GM12878 (cell line): ENCODE results near the gene PAM. TPM values are rescaled to one million over a fixed set of nuclear protein-coding genes. Genes with fewer than 3 reads are reported as not detected.

Source experiments
- ATAC-seq: fragments of 200-7000 bp; cut with Tn5 transposase; 3 replicates; pipeline ENCODE4 v1.9.1; 2020; ENCODE audit warnings: mild to moderate bottlenecking, moderate library complexity
- BruUV-seq: library from RNA; stranded (reverse); fragments of 400-500 nt; replicated peaks from 2 replicates; lab custom pipeline; 2021; lab: Mats Ljungman, UMichigan
- CTCF ChIA-PET: fragments of 300-600 bp; sonication (Branson Sonifier 250); formaldehyde crosslinking; extraction: SDS; loops from one replicate; lab custom pipeline; 2021; ENCODE audit warnings: inconsistent platforms; lab: Yijun Ruan, JAX
- POLR2A ChIA-PET: fragments of 350-600 bp; formaldehyde crosslinking; extraction: SDS; loops from one replicate; lab custom pipeline; 2021; ENCODE audit warnings: inconsistent platforms; lab: Charles Lee
- RAD21 ChIA-PET: fragments of 300-600 bp; sonication (Branson Sonifier 250); formaldehyde crosslinking; loops from one replicate; lab custom pipeline; 2023; ENCODE audit warnings: antibody characterized with exemption; ENCODE audit not compliant: unreplicated experiment; lab: Charles Lee
- SMC1A ChIA-PET: fragments of 300-600 bp; sonication (Branson Sonifier 250); formaldehyde crosslinking; loops from one replicate; lab custom pipeline; 2023; ENCODE audit not compliant: unreplicated experiment, uncharacterized antibody; lab: Charles Lee
- DNase-seq: peaks from one replicate; pipeline ENCODE4 v3.0.0-alpha.2; 2011; ENCODE audit warnings: low read depth, low spot score
- FAIRE-seq: peaks from 3 replicates; lab custom pipeline; 2011; peaks lifted over from hg19 to GRCh38; lab: Jason Lieb, UNC
- H2AFZ ChIP-seq: 2 replicates; pipeline ENCODE4 v1.6.0; 2011; ENCODE audit warnings: low read depth, low read length, control low read depth; ENCODE audit not compliant: control insufficient read depth
- H3K27ac ChIP-seq: 2 replicates; pipeline ENCODE4 v1.5.1; 2011; ENCODE audit warnings: control low read depth; ENCODE audit not compliant: control insufficient read depth, insufficient read depth
- H3K27me3 ChIP-seq, 2 experiments: replicated peaks in 1 of 2; 2 replicates each; pipeline versions ENCODE4 v1.6.0 to v1.6.1; 2011; ENCODE audit warnings: low read length in 1 of 2; ENCODE audit not compliant: control insufficient read depth in 2 of 2, insufficient read depth in 2 of 2
- H3K36me3 ChIP-seq, 2 experiments: 2 replicates each; pipeline ENCODE4 v1.5.1; 2011; ENCODE audit warnings: low read length in 1 of 2; ENCODE audit not compliant: control insufficient read depth in 2 of 2, insufficient read depth in 2 of 2
- H3K4me1 ChIP-seq: 2 replicates; pipeline ENCODE4 v1.6.1; 2011; ENCODE audit warnings: mild to moderate bottlenecking, low read length, moderate library complexity, mixed read lengths; ENCODE audit not compliant: control insufficient read depth, insufficient read depth
- H3K4me2 ChIP-seq: 2 replicates; pipeline ENCODE4 v1.6.0; 2011; ENCODE audit warnings: control low read depth; ENCODE audit not compliant: control insufficient read depth, insufficient read depth
- H3K4me3 ChIP-seq: fragments of 200-600 bp; sonication (generic); 2 replicates; pipeline ENCODE4 v1.5.1; 2016
- H3K79me2 ChIP-seq: 2 replicates; pipeline ENCODE4 v1.6.0; 2011; ENCODE audit warnings: low read length; ENCODE audit not compliant: control insufficient read depth, insufficient read depth
- H3K9ac ChIP-seq: 2 replicates; pipeline ENCODE4 v1.8.0; 2011; ENCODE audit warnings: low read length, control low read depth, mixed read lengths; ENCODE audit not compliant: control insufficient read depth, insufficient read depth
- H3K9me3 ChIP-seq: replicated peaks from 3 replicates; pipeline ENCODE4 v1.5.1; 2011; ENCODE audit warnings: mild to moderate bottlenecking, low read length; ENCODE audit not compliant: control insufficient read depth, insufficient read depth
- H4K20me1 ChIP-seq: 2 replicates; pipeline ENCODE4 v1.6.0; 2011; ENCODE audit not compliant: control insufficient read depth, insufficient read depth
- EP300 ChIP-seq, 2 experiments: fragments of 150-350 bp in 1 of 2; IDR thresholded peaks; 2 replicates each; pipeline ENCODE4 v1.6.1; 2011 to 2012; ENCODE audit warnings: low read depth in 2 of 2, low read length in 2 of 2, borderline replicate concordance in 1 of 2, improper control_type of control experiment in 1 of 2, inconsistent platforms in 1 of 2; ENCODE audit not compliant: control insufficient read depth in 1 of 2
- JUNB ChIP-seq: IDR thresholded peaks from 2 replicates; pipeline ENCODE4 v1.6.1; 2016; ENCODE audit warnings: antibody characterized with exemption, mild to moderate bottlenecking
- KLF5 ChIP-seq: fragments of 450-650 bp; IDR thresholded peaks from 2 replicates; pipeline ENCODE4 v1.6.1; 2014; ENCODE audit warnings: mild to moderate bottlenecking; ENCODE audit not compliant: partially characterized antibody
- PRDM15 ChIP-seq: fragments of 450-650 bp; formaldehyde crosslinking; IDR thresholded peaks from 2 replicates; pipeline ENCODE4 v1.4.0; 2020; ENCODE audit warnings: mild to moderate bottlenecking, moderate library complexity
- ZNF384 ChIP-seq: IDR thresholded peaks from 2 replicates; pipeline ENCODE4 v1.6.1; 2012; ENCODE audit warnings: low read depth, mild to moderate bottlenecking, low read length, improper control_type of control experiment, borderline replicate concordance
- WGBS: methylation state at CpG from one replicate; pipeline ENCODE4 v1.1.6; 2016; ENCODE audit warnings: low lambda C conversion rate; ENCODE audit not compliant: insufficient replicate concordance, insufficient coverage; ENCODE audit errors: missing lambda C conversion rate; 5-methylcytosine and 5-hydroxymethylcytosine counted together
- in situ Hi-C: fragments of 300-500 bp; cut with MboI; formaldehyde crosslinking; loops from 9 replicates; pipeline ENCODE4 v1.14.3; 2018; ENCODE audit warnings: mixed read lengths
- intact Hi-C: fragments of 100-400 bp; cut with micrococcal nuclease; formaldehyde crosslinking; loops from one replicate; pipeline ENCODE4 v1.14.2; 2022; ENCODE audit not compliant: unreplicated experiment
- polyA plus RNA-seq, 11 experiments: library from polyadenylated mRNA; depleted of rRNA in 4 of 11; unstranded in 6 of 11; stranded (reverse) in 5 of 11; fragments of >200 nt; fragmentation: Nextera tagmentation in 4 of 11; fragmentation: Illumina TruSeq in 1 of 11; extraction: Ambion mirVana in 4 of 11; extraction: Trizol in 1 of 11; gene quantifications; 1 replicate in 1 of 11; 2 replicates in 10 of 11; pipeline versions ENCODE4 v1.2.1 to v1.2.3, GENCODE V29; 2011 to 2016; ENCODE audit warnings: inconsistent platforms in 2 of 11, missing spikeins in 2 of 11, low read depth in 1 of 11
- total RNA-seq, 4 experiments: library from RNA; depleted of rRNA in 3 of 4; stranded (reverse); fragments of >200 nt in 3 of 4; fragmentation: Illumina TruSeq in 1 of 4; extraction: Trizol in 1 of 4; gene quantifications; 2 replicates each; pipeline versions ENCODE4 v1.2.1 to v1.2.3, GENCODE V29; 2013 to 2021

Gene PAM
- total and polyA plus RNA-seq, 10 of the 15 experiments (the other 5 are each of a cell fraction or from before 2014, with no cell fraction given) = 5.5 to 72.5 (median 15.4) TPM

- CTCF ChIA-PET = interaction anchor here (1.0 to 2.2 kb wide), 2 partner anchors 9 to 20 kb away, joined by 4 to 9 read pairs; no protein-coding TSS in a partner anchor
- in situ Hi-C loops = no loop called here
- H3K27ac ChIP-seq = no peak overlapping the region
- H2AFZ ChIP-seq = no peak overlapping the region
- H3K36me3 ChIP-seq = no peaks in the 10 kb centered on the region
- no peaks in the 10 kb centered on the region; the same call in 2 of the 3 replicates for H3K9me3 ChIP-seq
- no TSS peak for BruUV-seq
- no peaks in the 10 kb centered on the region for H3K27me3 ChIP-seq
- no peaks in the 10 kb centered on the region for H3K79me2 ChIP-seq
- intact Hi-C loops = no loop called here
- RAD21 ChIA-PET = no interaction called here
- no peak overlapping the region for H3K4me3 ChIP-seq
- WGBS = 65% methylated on average over 2 of the region's 2 CpGs
- H3K9ac ChIP-seq = no peak overlapping the region
- no peak for TF ChIP-seq PRDM15 (CRISPR knock-in tag)
- no peak for TF ChIP-seq ZNF384
- TF ChIP-seq KLF5 = no peak
- TF ChIP-seq EP300 (IDR thresholded peaks at IDR 0.05; ENCODE audit: borderline replicate concordance in 1 of 2, control insufficient read depth in 1 of 2, low read depth in 2 of 2, low read length in 2 of 2) = no peak
- TF ChIP-seq JUNB = no peak
- POLR2A ChIA-PET = no interaction called here
- DNase-seq = no peak
- ATAC-seq = no peak
- SMC1A ChIA-PET = interaction anchor here (0.9 to 2.1 kb wide), 4 partner anchors 10 to 65 kb away, joined by 3 to 5 read pairs (median 3); no protein-coding TSS in a partner anchor
- H3K4me2 ChIP-seq = no peak overlapping the region
- no peaks in the 10 kb centered on the region for H3K4me1 ChIP-seq
- no peak for FAIRE-seq
- H4K20me1 ChIP-seq = no peaks in the 10 kb centered on the region
These were observed 45.3 kb downstream of the PAM start for GRCh38 chr5:102800427-102800826.
